Ovary (tissue), 9 donors: ENCODE measurements around the gene PDE8A. TPM values are rescaled to one million over a fixed set of nuclear protein-coding genes. Genes with fewer than 3 reads are reported as not detected.

Experiments
- DNase-seq, 5 donors: peaks; one replicate each; pipeline ENCODE4 v3.0.0-alpha.2; 2019 to 2020
- H3K27ac ChIP-seq, 2 donors: fragments of 200-600 bp; one replicate each; pipeline versions ENCODE4 v1.5.1 to v1.8.0; 2019 to 2022
- H3K27me3 ChIP-seq: fragments of 200-600 bp; one replicate; pipeline ENCODE4 v1.8.0; 2022
- H3K36me3 ChIP-seq: fragments of 200-600 bp; sonication (generic); one replicate; pipeline ENCODE4 v1.5.1; 2019
- H3K4me1 ChIP-seq: one replicate; pipeline ENCODE4 v1.8.1; 2013; ENCODE audit warnings: mild to moderate bottlenecking, moderate library complexity; ENCODE audit not compliant: insufficient read depth
- H3K4me3 ChIP-seq: fragments of 200-600 bp; sonication (generic); one replicate; pipeline ENCODE4 v1.5.1; 2017
- H3K9me3 ChIP-seq, 2 donors: fragments of 200-600 bp in 1 of 2; sonication (generic) in 1 of 2; one replicate each; pipeline versions ENCODE4 v1.5.1 to v1.8.1; 2013 to 2019; ENCODE audit warnings: mild to moderate bottlenecking in 1 of 2, moderate library complexity in 1 of 2
- EP300 ChIP-seq: sonication (generic); formaldehyde crosslinking; IDR thresholded peaks from one replicate; pipeline ENCODE4 v1.6.1; 2017; ENCODE audit warnings: antibody characterized with exemption
- POLR2A ChIP-seq: fragments of 450-650 bp; IDR thresholded peaks from one replicate; pipeline ENCODE4 v1.6.1; 2017; ENCODE audit warnings: antibody characterized with exemption, mild to moderate bottlenecking, moderate library complexity
- WGBS, 3 donors: extraction: QIAGEN DNeasy Blood & Tissue Kit in 1 of 3; methylation state at CpG; one replicate each; pipeline versions ENCODE4 v1.1.5 to v1.1.7; 2013 to 2017; 5-methylcytosine and 5-hydroxymethylcytosine counted together
- intact Hi-C, 4 donors: fragments of 100-400 bp; cut with DNase I; formaldehyde crosslinking; loops; one replicate each; pipeline versions ENCODE4 v1.11.0 to v1.15.1; 2022 to 2023
- polyA plus RNA-seq, 2 donors: library from polyadenylated mRNA; stranded (reverse); fragments of 200-250 nt in 1 of 2; fragments of 350-450 nt in 1 of 2; fragmentation: Illumina TruSeq in 1 of 2; extraction: RNeasy Lipid Tissue Mini Kit (QIAGEN cat#74804) in 1 of 2; gene quantifications; one replicate each; pipeline ENCODE4 v1.2.3, GENCODE V29; 2013 to 2014
- total RNA-seq, 7 donors: library from RNA; depleted of rRNA in 2 of 7; stranded (reverse); fragments of >200 nt in 2 of 7; fragmentation: NEBNext Ultra II Directional in 3 of 7; extraction: Animal tissue kit (Norgen Biotek cat#: 25700) in 3 of 7; gene quantifications; one replicate each; pipeline versions ENCODE4 v1.1.0 to v1.2.4, GENCODE V29; 2016 to 2023
- TF ChIP-seq, protein P1 (sequence below), 3 donors: fragments of 450-650 bp in 2 of 3; fragments of 200-600 bp in 1 of 3; IDR thresholded peaks; one replicate each; pipeline versions ENCODE4 v1.5.1 to v1.8.0; 2016 to 2022; ENCODE audit warnings: antibody characterized with exemption in 3 of 3, mild to moderate bottlenecking in 1 of 3
- donor health status: DM: no; HTN: no; CAD: no; lungs with moderate emphysema.
- donor health status: DM: no; HTN: no; CAD: no.
- donor health status: Bipolar disorder and iron deficiency.
- donor health status: DM: yes; HTN: yes; CAD: no.
- donor health status: DM: no; HTN: no; CAD: no.
- donor health status: DM: yes; HTN: yes; CAD: no.

The PDE8A gene
- total and polyA plus RNA-seq, 9 donors, result 13.8 to 61.8 (median 33.2) TPM

DNA sequence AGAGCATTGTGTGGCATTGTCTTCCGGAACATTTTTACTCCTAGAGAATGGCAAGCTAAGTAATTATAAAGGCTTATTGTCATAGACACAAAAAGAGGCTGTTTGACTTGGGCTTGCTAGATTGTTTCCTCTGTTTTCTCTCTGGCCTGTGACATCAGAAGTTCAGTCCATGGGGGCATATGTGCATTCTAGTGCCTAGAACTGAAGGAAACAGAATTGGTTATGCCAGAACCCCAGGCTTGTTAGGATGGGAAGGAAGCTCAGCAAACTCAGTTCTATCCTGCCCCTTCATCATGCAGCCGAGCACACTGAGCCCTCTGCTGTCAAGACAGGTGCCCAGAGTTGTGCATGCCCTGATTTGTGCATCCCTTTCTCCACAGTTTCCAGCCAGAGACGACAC, 131.3 kb downstream of the PDE8A start:
- no peaks in the 10 kb centered on the region for H3K4me1 ChIP-seq
- H3K36me3 ChIP-seq, result no peaks in the 10 kb centered on the region
- H3K9me3 ChIP-seq, result no peaks in the 10 kb centered on the region
- no peak overlapping the region for H3K4me3 ChIP-seq
- WGBS, 3 donors, result 80 to 96% (median 87%) methylated on average over 3 of the region's 3 CpGs
- no peak for TF ChIP-seq POLR2A
- DNase-seq, result no peak
- no peak overlapping the region for H3K27ac ChIP-seq
- no peaks in the 10 kb centered on the region for H3K27me3 ChIP-seq
- intact Hi-C loops, result no loop called here

DNA sequence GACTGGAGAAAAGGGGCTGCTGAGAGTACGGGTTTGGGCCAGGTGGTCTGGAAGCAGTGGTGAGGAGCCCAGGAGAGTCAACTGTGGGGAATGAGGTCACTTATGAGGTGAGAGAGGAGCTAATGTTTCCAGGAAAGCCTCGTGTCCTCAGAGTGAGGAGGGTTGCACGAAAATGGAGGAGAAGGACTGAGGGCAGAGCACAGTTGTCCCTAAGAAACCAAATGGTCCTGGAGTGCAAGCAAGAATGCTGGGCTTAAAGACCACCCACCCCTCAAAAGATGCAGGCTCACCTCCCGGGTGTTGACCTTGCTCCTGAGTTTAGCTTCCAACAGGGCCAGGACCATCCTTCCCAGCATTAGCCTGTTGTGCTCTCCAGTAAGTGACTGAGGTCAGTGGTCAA, 133.2 kb downstream of the PDE8A start:
- Histone ChIP-seq H3K4me3 (no peak overlapping the region), H3K9me3 (no peaks in the 10 kb centered on the region), H3K4me1 (no peaks in the 10 kb centered on the region), H3K36me3 (no peaks in the 10 kb centered on the region), H3K27me3 (no peaks in the 10 kb centered on the region), H3K27ac (no peak overlapping the region)
- intact Hi-C loops, result loop anchor here in 1 of 4 donors (5.0 kb wide), 1 partner anchor 552 kb away; no protein-coding TSS in a partner anchor
- TF ChIP-seq, protein P1, sequence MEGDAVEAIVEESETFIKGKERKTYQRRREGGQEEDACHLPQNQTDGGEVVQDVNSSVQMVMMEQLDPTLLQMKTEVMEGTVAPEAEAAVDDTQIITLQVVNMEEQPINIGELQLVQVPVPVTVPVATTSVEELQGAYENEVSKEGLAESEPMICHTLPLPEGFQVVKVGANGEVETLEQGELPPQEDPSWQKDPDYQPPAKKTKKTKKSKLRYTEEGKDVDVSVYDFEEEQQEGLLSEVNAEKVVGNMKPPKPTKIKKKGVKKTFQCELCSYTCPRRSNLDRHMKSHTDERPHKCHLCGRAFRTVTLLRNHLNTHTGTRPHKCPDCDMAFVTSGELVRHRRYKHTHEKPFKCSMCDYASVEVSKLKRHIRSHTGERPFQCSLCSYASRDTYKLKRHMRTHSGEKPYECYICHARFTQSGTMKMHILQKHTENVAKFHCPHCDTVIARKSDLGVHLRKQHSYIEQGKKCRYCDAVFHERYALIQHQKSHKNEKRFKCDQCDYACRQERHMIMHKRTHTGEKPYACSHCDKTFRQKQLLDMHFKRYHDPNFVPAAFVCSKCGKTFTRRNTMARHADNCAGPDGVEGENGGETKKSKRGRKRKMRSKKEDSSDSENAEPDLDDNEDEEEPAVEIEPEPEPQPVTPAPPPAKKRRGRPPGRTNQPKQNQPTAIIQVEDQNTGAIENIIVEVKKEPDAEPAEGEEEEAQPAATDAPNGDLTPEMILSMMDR (IDR thresholded peaks at IDR 0.05), result no peak
- TF ChIP-seq POLR2A, result no peak
- TF ChIP-seq EP300, result no peak
- WGBS, 3 donors, result 91 to 95% (median 95%) methylated on average over 4 of the region's 4 CpGs
- DNase-seq, result no peak

- H3K4me3 ChIP-seq, result no peak overlapping the region
- no peak overlapping the region for H3K27ac ChIP-seq
- H3K36me3 ChIP-seq, result no peaks in the 10 kb centered on the region
- WGBS, 3 donors, result 90 to 100% (median 96%) methylated on average over 1 of the region's 1 CpG
- intact Hi-C loops, result loop anchor here in 1 of 4 donors (5.0 kb wide), 1 partner anchor 551 kb away; no protein-coding TSS in a partner anchor
- DNase-seq, result no peak
- no peaks in the 10 kb centered on the region for H3K4me1 ChIP-seq
- H3K9me3 ChIP-seq, result no peaks in the 10 kb centered on the region
- no peaks in the 10 kb centered on the region for H3K27me3 ChIP-seq
- TF ChIP-seq EP300 (no peak), POLR2A (no peak)
- TF ChIP-seq, protein P1 (IDR thresholded peaks at IDR 0.05), result no peak
These were observed 134.4 kb downstream of the PDE8A start for GRCh38 chr15:85116066-85116465.

- Histone ChIP-seq H3K4me1 (no peaks in the 10 kb centered on the region), H3K36me3 (no peaks in the 10 kb centered on the region)
- DNase-seq, result no peak
These were observed 134.8 kb downstream of the PDE8A start for GRCh38 chr15:85116494-85116893.

More at GRCh38 chr15:85116494-85116893, 134.8 kb downstream of the PDE8A start:
- H3K27me3 ChIP-seq, result no peaks in the 10 kb centered on the region
- no peak overlapping the region for H3K4me3 ChIP-seq
- no peak overlapping the region for H3K27ac ChIP-seq
- no peak for TF ChIP-seq EP300
- no peak for TF ChIP-seq POLR2A
- TF ChIP-seq, protein P1 (IDR thresholded peaks at IDR 0.05), result no peak
- H3K9me3 ChIP-seq, result no peaks in the 10 kb centered on the region
- intact Hi-C loops, result loop anchor here in 1 of 4 donors (5.0 kb wide), 1 partner anchor 551 kb away; no protein-coding TSS in a partner anchor
- WGBS, 3 donors, result 81 to 100% (median 96%) methylated on average over 3 of the region's 3 CpGs
